Activated T-cell treated with anti-CD3 and anti-CD28 coated beads, Interleukin-2, amount 50 U/mL, for 4 hours (primary cell): Measurements from ENCODE around the gene VARS2. TPM values are rescaled to one million over a fixed set of nuclear protein-coding genes. Genes with fewer than 3 reads are reported as not detected.
"Not testable (repeated sequence)": the region's sequence is repeated elsewhere in the genome, so short reads cannot be mapped to it uniquely, and the experiment has no call there.

ENCODE experiments used
- ATAC-seq, 2 donors: fragments of 200-7000 bp; cut with Tn5 transposase; one replicate each; pipeline ENCODE4 v1.10.0; 2021
- DNase-seq: peaks from one replicate; pipeline ENCODE4 v3.0.0-alpha.2; 2020
- H3K27me3 Mint-ChIP-seq: one replicate; pipeline ENCODE4 v1.8.0; 2021; ENCODE audit warnings: low read depth, mixed read lengths
- H3K36me3 Mint-ChIP-seq: one replicate; pipeline ENCODE4 v1.8.0; 2022; ENCODE audit warnings: mixed read lengths; ENCODE audit not compliant: insufficient read depth
- H3K4me1 Mint-ChIP-seq: one replicate; pipeline ENCODE4 v1.8.0; 2021; ENCODE audit warnings: low read depth, mixed read lengths
- H3K4me3 Mint-ChIP-seq: one replicate; pipeline ENCODE4 v1.8.0; 2021; ENCODE audit warnings: mild to moderate bottlenecking, moderate library complexity, mixed read lengths
- H3K9me3 Mint-ChIP-seq: one replicate; pipeline ENCODE4 v1.8.0; 2021; ENCODE audit warnings: mixed read lengths
- total RNA-seq, 3 donors: library from RNA; stranded (reverse); gene quantifications; one replicate each; pipeline ENCODE4 v1.2.1, GENCODE V29; 2021

Gene VARS2
- total RNA-seq, 3 donors from 2014 or later, result 73.6 to 95.1 (median 79.3) TPM

- H3K4me3 Mint-ChIP-seq, result no peak overlapping the region
- no peaks in the 10 kb centered on the region for H3K9me3 Mint-ChIP-seq
- peaks cover 10% of the 10 kb centered on the region for H3K4me1 Mint-ChIP-seq
- peaks cover 26% of the 10 kb centered on the region for H3K27me3 Mint-ChIP-seq
- DNase-seq (no peak), ATAC-seq (peak in 1 of 2 donors; percentile 18)
- H3K36me3 Mint-ChIP-seq, result no peaks in the 10 kb centered on the region
Observed at GRCh38 chr6:30965140-30965601, 51.1 kb downstream of the VARS2 start.

- ATAC-seq, result no peak
- no peak overlapping the region for H3K4me3 Mint-ChIP-seq
- peaks cover 23% of the 10 kb centered on the region for H3K27me3 Mint-ChIP-seq
- peaks cover 10% of the 10 kb centered on the region for H3K4me1 Mint-ChIP-seq
- no peak for DNase-seq
- H3K9me3 Mint-ChIP-seq, result no peaks in the 10 kb centered on the region
- no peaks in the 10 kb centered on the region for H3K36me3 Mint-ChIP-seq
Observed at GRCh38 chr6:30966154-30966553, 52.1 kb downstream of the VARS2 start.

DNA sequence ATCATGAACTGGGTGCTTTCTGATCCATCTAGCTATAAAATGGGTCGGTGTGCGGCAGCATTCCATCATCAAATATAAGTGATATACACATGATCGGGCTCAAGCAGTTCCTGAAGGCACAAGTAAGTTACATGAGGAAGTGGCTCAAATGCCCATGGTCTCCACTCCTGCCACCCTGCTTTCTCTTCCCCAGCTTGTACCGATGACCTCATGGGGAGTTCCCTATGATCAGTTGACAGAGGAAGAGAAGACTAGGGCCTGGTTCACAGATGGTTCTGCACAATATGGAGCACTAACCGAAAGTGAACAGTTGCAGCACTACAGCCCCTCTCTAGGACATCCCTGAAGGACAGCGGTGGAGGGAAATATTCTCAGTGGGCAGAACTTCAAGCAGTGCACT, 55.1 kb downstream of the VARS2 start:
- not testable (repeated sequence) for H3K4me3 Mint-ChIP-seq, H3K4me1 Mint-ChIP-seq, H3K9me3 Mint-ChIP-seq, DNase-seq, H3K36me3 Mint-ChIP-seq, ATAC-seq
- H3K27me3 Mint-ChIP-seq, result peaks cover 23% of the 10 kb centered on the region

DNA sequence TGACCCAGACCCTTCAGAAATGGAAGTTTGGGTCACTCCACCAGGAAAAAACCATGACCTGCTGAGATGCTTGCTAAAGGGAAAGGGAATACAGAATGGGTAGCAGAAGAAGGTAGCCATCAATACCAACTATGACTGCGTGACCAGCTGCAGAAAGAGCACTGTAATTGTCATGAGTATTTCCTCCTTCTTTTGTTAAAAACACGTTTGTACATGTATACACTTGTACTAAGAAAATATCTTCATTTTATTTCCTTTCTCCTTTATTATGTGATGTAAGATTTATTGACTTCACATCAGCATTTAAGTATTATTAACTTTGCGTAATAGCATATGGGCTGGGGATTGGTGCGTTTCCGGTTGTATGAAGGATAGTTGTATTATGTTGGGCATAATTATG, 56.9 kb downstream of the VARS2 start:
- H3K36me3 Mint-ChIP-seq, result no peaks in the 10 kb centered on the region
- no peaks in the 10 kb centered on the region for H3K9me3 Mint-ChIP-seq
- no peaks in the 10 kb centered on the region for H3K4me1 Mint-ChIP-seq
- no peak for DNase-seq
- H3K4me3 Mint-ChIP-seq, result no peak overlapping the region
- no peak for ATAC-seq
- H3K27me3 Mint-ChIP-seq, result peaks cover 9% of the 10 kb centered on the region

DNA sequence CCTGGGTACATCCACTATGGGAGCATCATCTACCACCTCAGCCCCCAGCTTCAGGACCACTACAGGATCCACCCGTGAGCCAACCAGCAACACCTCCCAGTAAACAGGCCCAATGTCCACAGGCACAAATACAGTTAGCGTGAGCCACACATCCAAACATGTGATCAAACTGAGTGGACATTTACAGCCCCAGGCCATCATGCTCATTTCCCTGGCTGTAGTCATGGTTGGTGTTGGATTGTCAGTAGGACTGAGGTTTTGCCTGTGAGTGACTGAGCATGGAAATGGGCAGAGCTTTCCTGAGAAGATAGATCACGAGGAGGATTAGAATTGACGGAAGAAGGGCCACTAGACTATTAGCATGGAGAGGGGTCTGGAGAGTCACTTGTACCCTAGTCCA, 58.8 kb downstream of the VARS2 start:
- Mint-ChIP-seq H3K4me3 (no peak overlapping the region), H3K4me1 (no peaks in the 10 kb centered on the region), H3K9me3 (no peaks in the 10 kb centered on the region), H3K36me3 (no peaks in the 10 kb centered on the region), H3K27me3 (peaks cover 6% of the 10 kb centered on the region)
- no peak for ATAC-seq
- DNase-seq, result no peak

DNA sequence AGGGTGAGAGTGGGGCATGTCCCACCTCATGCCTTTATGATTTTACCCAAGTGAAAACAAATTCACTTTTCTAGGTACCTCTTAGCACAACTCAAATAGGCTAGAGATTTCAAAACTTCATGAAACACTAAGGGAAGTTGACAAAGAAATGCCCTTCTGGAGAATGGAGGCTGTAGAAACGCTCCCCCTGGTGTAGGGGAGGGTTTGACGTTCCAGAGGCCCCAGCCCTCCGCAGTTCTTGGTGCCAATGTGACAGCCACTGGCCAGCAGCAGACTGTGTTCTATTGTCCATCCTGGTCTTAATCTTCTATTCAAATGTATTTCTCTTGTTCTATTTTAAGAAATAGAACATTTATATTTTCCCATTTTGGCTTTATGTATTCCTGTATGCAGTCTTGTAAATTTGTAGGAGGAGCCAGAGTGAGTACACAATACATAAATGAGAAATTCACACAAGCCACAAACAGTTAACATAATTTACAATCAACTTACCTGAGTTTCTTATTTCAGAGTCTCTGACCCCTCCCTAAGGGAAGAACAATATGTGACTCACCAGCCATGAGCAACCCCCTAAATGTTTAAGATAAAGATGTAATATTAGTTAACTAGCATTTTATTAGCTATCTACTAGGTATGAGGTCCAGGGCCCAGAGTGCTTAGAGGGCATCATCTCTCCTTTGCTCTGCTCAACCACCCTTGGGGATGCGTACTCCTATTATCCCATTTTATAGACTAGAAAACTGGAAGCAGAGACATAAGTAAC, 60.6 kb downstream of the VARS2 start:
- Mint-ChIP-seq H3K4me1 (no peaks in the 10 kb centered on the region), H3K27me3 (peaks cover 6% of the 10 kb centered on the region), H3K9me3 (no peaks in the 10 kb centered on the region), H3K36me3 (no peaks in the 10 kb centered on the region), H3K4me3 (no peak overlapping the region)
- DNase-seq, result no peak
- no peak for ATAC-seq

Other genes starting within 250 kb of the VARS2 start
- 10 to 100 TPM; 54.2 to 57.2 (median 54.8) TPM for gene DHX16, start 241.2 kb upstream of the VARS2 start, total RNA-seq
- gene PPP1R18, start 227.6 kb upstream of the VARS2 start, total RNA-seq, result 100 to 1,000 TPM; 148 to 176 (median 148) TPM
- gene NRM, start 223.3 kb upstream of the VARS2 start, total RNA-seq, result 10 to 100 TPM in 2 of 3 donors, 1 to 10 TPM in 1; 9.7 to 10.5 (median 10.2) TPM
- 10 to 100 TPM; 65.4 to 69.5 (median 65.8) TPM for gene MDC1, start 197.0 kb upstream of the VARS2 start, total RNA-seq
- 1,000 to 10,000 TPM; 1,153 to 1,485 (median 1,301) TPM for gene TUBB, start 193.9 kb upstream of the VARS2 start, total RNA-seq
- 10 to 100 TPM; 93.0 to 98.1 (median 95.0) TPM for gene FLOT1, start 171.6 kb upstream of the VARS2 start, total RNA-seq
- gene IER3, start 169.7 kb upstream of the VARS2 start, total RNA-seq, result 100 to 1,000 TPM; 519 to 552 (median 531) TPM
- 10 to 100 TPM; 13.9 to 23.1 (median 14.2) TPM for gene DDR1, start 29.7 kb upstream of the VARS2 start, total RNA-seq
- 10 to 100 TPM; 69.6 to 74.0 (median 73.8) TPM for gene GTF2H4, start 6.0 kb upstream of the VARS2 start, total RNA-seq
- under 1 TPM in 1 of 3 donors, not detected in 2; 0.28 TPM for gene SFTA2, start 17.9 kb downstream of the VARS2 start, total RNA-seq
- under 1 TPM in 1 of 3 donors, not detected in 2; 0.03 TPM for gene MUCL3, start 26.7 kb downstream of the VARS2 start, total RNA-seq
- not detected for gene MUC21, start 69.5 kb downstream of the VARS2 start, total RNA-seq
- not detected for gene MUC22, start 96.2 kb downstream of the VARS2 start, total RNA-seq
- gene C6orf15, start 198.3 kb downstream of the VARS2 start, total RNA-seq, result not detected
- gene PSORS1C1, start 200.6 kb downstream of the VARS2 start, total RNA-seq, result not detected
- gene CDSN, start 206.2 kb downstream of the VARS2 start, total RNA-seq, result not detected
- gene PSORS1C2, start 224.8 kb downstream of the VARS2 start, total RNA-seq, result not detected
- gene CCHCR1, start 243.6 kb downstream of the VARS2 start, total RNA-seq, result 10 to 100 TPM; 22.1 to 23.4 (median 23.1) TPM
- 10 to 100 TPM; 28.8 to 31.1 (median 30.8) TPM for gene TCF19, start 244.4 kb downstream of the VARS2 start, total RNA-seq